HG03097 (cell line): ENCODE data around the gene INTS6.

ENCODE experiments used
- ATAC-seq: cut with Tn5 transposase; IDR thresholded peaks from one replicate; pipeline ENCODE4 v1.9.1; 2021; ENCODE audit not compliant: unreplicated experiment, low FRiP score

Gene INTS6

GRCh38 chr13:51456510-51456909 is 3.7 kb upstream of the INTS6 start:
- ATAC-seq = no peak

GRCh38 chr13:51455532-51455931 is 2.7 kb upstream of the INTS6 start:
- ATAC-seq = no peak

- ATAC-seq = no peak
Measured at GRCh38 chr13:51453959-51454703, 1.3 kb upstream of the INTS6 start.

- peak; percentile 41 for ATAC-seq
Measured at GRCh38 chr13:51453207-51453958, 547 bp upstream of the INTS6 start.

GRCh38 chr13:51451467-51452360 is 1.1 kb downstream of the INTS6 start:
- peak; percentile 28 for ATAC-seq

- ATAC-seq = no peak
Measured at GRCh38 chr13:51451134-51451466, 1.7 kb downstream of the INTS6 start.

- ATAC-seq = no peak
Measured at GRCh38 chr13:51449018-51449417, 3.8 kb downstream of the INTS6 start.

GRCh38 chr13:51444922-51445321 is 7.9 kb downstream of the INTS6 start:
- no peak for ATAC-seq

GRCh38 chr13:51440381-51440780 is 12.5 kb downstream of the INTS6 start:
- ATAC-seq = no peak

- ATAC-seq = no peak
Measured at GRCh38 chr13:51437550-51438127, 15.2 kb downstream of the INTS6 start.

- ATAC-seq = no peak
Measured at GRCh38 chr13:51435002-51435578, 17.7 kb downstream of the INTS6 start.

- no peak for ATAC-seq
Measured at GRCh38 chr13:51432576-51432975, 20.3 kb downstream of the INTS6 start.

GRCh38 chr13:51426982-51427381 is 25.9 kb downstream of the INTS6 start:
- ATAC-seq = no peak

- no peak for ATAC-seq
Measured at GRCh38 chr13:51425410-51426042, 27.3 kb downstream of the INTS6 start.

GRCh38 chr13:51423766-51424165 is 29.1 kb downstream of the INTS6 start:
- ATAC-seq = no peak

GRCh38 chr13:51422484-51422883 is 30.4 kb downstream of the INTS6 start:
- no peak for ATAC-seq

- ATAC-seq = no peak
Measured at GRCh38 chr13:51420681-51421490, 31.9 kb downstream of the INTS6 start.

GRCh38 chr13:51419001-51419636 is 33.7 kb downstream of the INTS6 start:
- ATAC-seq = no peak

- ATAC-seq = no peak
Measured at GRCh38 chr13:51417716-51418115, 35.1 kb downstream of the INTS6 start.
